Esophagus squamous epithelium (tissue), 5 donors: ENCODE results near the gene LOXL4. TPM values are rescaled to one million over a fixed set of nuclear protein-coding genes. Genes with fewer than 3 reads are reported as not detected.

Experiments used
- DNase-seq: peaks from one replicate; lab custom pipeline; 2025; lab: John Stamatoyannopoulos, UW
- H3K27ac ChIP-seq, 4 donors: fragments of 200-600 bp; sonication (generic); one replicate each; pipeline ENCODE4 v1.5.1; 2016 to 2019; ENCODE audit warnings: mild to moderate bottlenecking in 1 of 4
- H3K27me3 ChIP-seq, 4 donors: fragments of 200-600 bp; sonication (generic); 1 replicate in 3 of 4; 2 replicates in 1 of 4; pipeline versions ENCODE4 v1.5.1 to v1.6.0; 2017 to 2021; ENCODE audit warnings: antibody characterized with exemption in 1 of 4
- H3K36me3 ChIP-seq, 3 donors: fragments of 200-600 bp; sonication (generic); one replicate each; pipeline ENCODE4 v1.5.1; 2016 to 2019
- H3K4me1 ChIP-seq, 3 donors: fragments of 200-600 bp; sonication (generic); one replicate each; pipeline ENCODE4 v1.5.1; 2017 to 2019
- H3K4me3 ChIP-seq, 4 donors: fragments of 200-600 bp; sonication (generic); 1 replicate in 3 of 4; 2 replicates in 1 of 4; pipeline ENCODE4 v1.5.1; 2016 to 2019; ENCODE audit warnings: mild to moderate bottlenecking in 2 of 4, moderate library complexity in 1 of 4
- H3K9me3 ChIP-seq, 3 donors: fragments of 200-600 bp; sonication (generic); one replicate each; pipeline ENCODE4 v1.5.1; 2016 to 2019
- CTCF ChIP-seq, 6 experiments: fragments of 450-650 bp in 4 of 6; fragments of 200-600 bp in 2 of 6; sonication (generic) in 2 of 6; IDR thresholded peaks; one replicate each; pipeline ENCODE4 v1.5.1; 2016 to 2019; ENCODE audit warnings: antibody characterized with exemption in 6 of 6, mild to moderate bottlenecking in 4 of 6, moderate library complexity in 4 of 6
- POLR2A ChIP-seq, 4 donors: fragments of 450-650 bp; IDR thresholded peaks; one replicate each; pipeline ENCODE4 v1.6.1; 2017; ENCODE audit warnings: antibody characterized with exemption in 4 of 4, mild to moderate bottlenecking in 4 of 4, moderate library complexity in 3 of 4
- WGBS, 2 donors: methylation state at CpG; one replicate each; pipeline ENCODE4 v1.1.5; 2018; 5-methylcytosine and 5-hydroxymethylcytosine counted together
- intact Hi-C: fragments of 100-400 bp; cut with DNase I; formaldehyde crosslinking; loops from one replicate; pipeline ENCODE4 v1.15.0; 2022
- total RNA-seq, 4 donors: library from RNA; depleted of rRNA; stranded (reverse); fragments of >200 nt; gene quantifications; one replicate each; pipeline ENCODE4 v1.1.0, GENCODE V29; 2016
- donor health status: DM: yes; HTN: yes; CAD: no.

LOXL4 gene
- total RNA-seq, 4 donors from 2014 or later = 0.19 to 3.5 (median 1.4) TPM

GRCh38 chr10:98309366-98310355, 41.7 kb upstream of the LOXL4 start:
- no peak for DNase-seq
- Histone ChIP-seq H3K9me3 (no peaks in the 10 kb centered on the region), H3K4me1 (peaks cover 4 to 29% (median 8%) of the 10 kb centered on the region in 3 donors), H3K36me3 (no peaks in the 10 kb centered on the region), H3K4me3 (peak overlapping the region in 1 of 4 donors; percentile 43), H3K27ac (no peak overlapping the region), H3K27me3 (peaks cover 0 to 83% (median 2%) of the 10 kb centered on the region in 4 donors)
- intact Hi-C loops = loop anchor here (5.0 to 10.0 kb wide), 2 partner anchors 42 to 145 kb away; partner anchors contain the start of gene LOXL4
- WGBS, 2 donors = 16% methylated on average over 17 to 18 of the region's 21 CpGs
- TF ChIP-seq CTCF (IDR thresholded peaks at IDR 0.05) (peak; percentile 43 to 78 (median 72)), POLR2A (IDR thresholded peaks at IDR 0.05) (no peak)

GRCh38 chr10:98308669-98309365, 40.8 kb upstream of the LOXL4 start:
- WGBS, 2 donors = 64 to 77% methylated on average over 10 to 12 of the region's 13 CpGs
- H3K27me3 ChIP-seq = peaks cover 0 to 83% (median 2%) of the 10 kb centered on the region in 4 donors
- no peaks in the 10 kb centered on the region for H3K9me3 ChIP-seq
- TF ChIP-seq POLR2A (IDR thresholded peaks at IDR 0.05) (no peak), CTCF (IDR thresholded peaks at IDR 0.05) (no peak)
- no peaks in the 10 kb centered on the region for H3K36me3 ChIP-seq
- no peak for DNase-seq
- H3K4me3 ChIP-seq = no peak overlapping the region
- H3K27ac ChIP-seq = no peak overlapping the region
- intact Hi-C loops = loop anchor here (10.0 kb wide), 1 partner anchor 144 kb away; no protein-coding TSS in a partner anchor
- H3K4me1 ChIP-seq = peaks cover 0 to 22% (median 8%) of the 10 kb centered on the region in 3 donors

GRCh38 chr10:98307916-98308541, 40.0 kb upstream of the LOXL4 start:
- Histone ChIP-seq H3K4me3 (no peak overlapping the region), H3K27ac (no peak overlapping the region), H3K36me3 (no peaks in the 10 kb centered on the region), H3K4me1 (peaks cover 0 to 22% (median 8%) of the 10 kb centered on the region in 3 donors), H3K9me3 (no peaks in the 10 kb centered on the region), H3K27me3 (peaks cover 0 to 83% (median 2%) of the 10 kb centered on the region in 4 donors)
- no peak for DNase-seq
- WGBS, 2 donors = 36 to 60% methylated on average over 11 of the region's 11 CpGs
- TF ChIP-seq POLR2A (IDR thresholded peaks at IDR 0.05) = no peak
- TF ChIP-seq CTCF (IDR thresholded peaks at IDR 0.05) = no peak
- intact Hi-C loops = loop anchor here (10.0 kb wide), 1 partner anchor 143 kb away; no protein-coding TSS in a partner anchor

GRCh38 chr10:98306501-98306900, 38.5 kb upstream of the LOXL4 start:
- WGBS, 2 donors = 69 to 73% methylated on average over 4 of the region's 4 CpGs

More at GRCh38 chr10:98306501-98306900, 38.5 kb upstream of the LOXL4 start:
- H3K36me3 ChIP-seq = no peaks in the 10 kb centered on the region
- no peak overlapping the region for H3K4me3 ChIP-seq
- peaks cover 0 to 22% (median 8%) of the 10 kb centered on the region in 3 donors for H3K4me1 ChIP-seq
- no peaks in the 10 kb centered on the region for H3K9me3 ChIP-seq
- intact Hi-C loops = loop anchor here (10.0 kb wide), 1 partner anchor 142 kb away; no protein-coding TSS in a partner anchor
- no peak overlapping the region for H3K27ac ChIP-seq
- no peak for TF ChIP-seq CTCF (IDR thresholded peaks at IDR 0.05)
- H3K27me3 ChIP-seq = peaks cover 0 to 81% (median 0%) of the 10 kb centered on the region in 4 donors
- no peak for DNase-seq
